NCI-H2081 treated with DMSO at 0.1 percent for 48 hours (cell line): ENCODE measurements around the gene MPZL1.

Experiments
- DNase-seq: peaks from one replicate; lab custom pipeline; 2025; lab: John Stamatoyannopoulos, UW

MPZL1 gene

DNA sequence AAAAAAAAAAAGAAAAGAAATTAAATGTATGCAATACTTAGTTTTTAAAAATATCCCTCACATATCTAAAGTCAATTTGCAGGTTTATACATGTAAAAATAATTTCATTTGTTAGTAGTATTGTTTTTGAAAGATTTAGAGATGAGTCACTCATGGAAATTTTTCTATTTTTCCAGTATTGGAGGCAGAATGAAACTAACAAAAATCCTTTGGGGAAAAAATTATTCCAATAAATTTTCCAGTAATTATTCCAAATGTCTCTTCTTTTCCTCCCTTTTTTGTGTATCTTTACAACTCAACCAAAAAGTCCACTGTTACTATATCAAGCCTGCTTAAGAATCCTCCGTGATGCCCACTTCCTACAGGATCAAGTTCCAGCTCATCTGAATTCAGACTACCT is 29.9 kb downstream of the MPZL1 start:
- DNase-seq: no peak

DNA sequence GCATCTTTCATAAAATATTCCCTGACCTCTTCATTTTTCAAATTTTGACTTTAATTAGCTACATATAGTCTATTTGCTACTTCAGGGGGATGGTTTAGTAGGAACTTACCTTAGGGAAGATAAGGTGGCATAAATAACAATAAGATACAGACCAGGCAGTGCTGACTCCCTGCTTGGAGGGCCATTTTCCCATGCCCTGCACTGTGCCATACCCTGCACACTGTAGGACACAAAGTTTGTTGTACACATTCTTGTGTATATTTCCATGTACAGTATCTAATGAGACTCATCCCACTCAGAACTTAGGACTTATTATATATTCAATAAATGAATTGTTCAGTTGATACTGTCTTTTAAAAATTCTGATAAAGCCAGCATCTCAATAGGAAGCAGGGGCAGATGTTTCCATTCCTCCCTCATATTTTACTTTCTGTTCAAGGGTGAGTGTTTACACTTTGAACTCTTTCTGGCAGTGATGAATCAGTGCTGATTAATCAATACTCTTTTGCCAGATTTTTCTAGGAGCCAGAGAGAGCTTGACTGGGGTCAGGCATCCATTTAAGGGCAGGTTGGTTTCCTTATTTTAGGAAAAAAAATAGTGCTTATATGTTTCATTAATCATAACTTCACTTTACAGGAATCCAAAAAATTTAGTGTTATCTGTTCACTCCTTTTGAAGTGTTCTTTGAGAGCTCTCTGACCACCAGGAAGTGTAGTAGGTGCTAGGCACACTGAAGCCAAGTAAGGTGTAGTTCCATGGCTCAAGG is 30.6 kb downstream of the MPZL1 start:
- no peak for DNase-seq

DNA sequence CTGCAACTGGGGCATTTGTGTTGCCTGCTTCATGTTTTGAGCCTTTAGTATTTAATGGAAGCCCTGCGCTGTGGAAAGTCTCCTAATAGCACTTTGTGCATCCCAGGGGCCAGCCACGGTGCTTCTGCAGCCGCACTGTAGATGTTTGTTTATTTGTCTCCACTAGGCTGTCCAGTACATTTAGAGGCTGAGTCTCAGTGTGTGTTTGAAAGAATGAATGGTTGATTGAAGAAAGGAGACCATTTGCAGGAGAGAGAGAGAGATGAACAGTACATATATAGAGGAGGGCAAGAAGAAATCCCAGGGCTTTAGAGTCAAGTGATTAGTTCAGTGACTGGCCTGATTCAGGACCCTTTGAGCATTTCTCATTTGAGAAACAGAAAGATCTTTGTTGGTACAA is 33.9 kb downstream of the MPZL1 start:
- no peak for DNase-seq

DNA sequence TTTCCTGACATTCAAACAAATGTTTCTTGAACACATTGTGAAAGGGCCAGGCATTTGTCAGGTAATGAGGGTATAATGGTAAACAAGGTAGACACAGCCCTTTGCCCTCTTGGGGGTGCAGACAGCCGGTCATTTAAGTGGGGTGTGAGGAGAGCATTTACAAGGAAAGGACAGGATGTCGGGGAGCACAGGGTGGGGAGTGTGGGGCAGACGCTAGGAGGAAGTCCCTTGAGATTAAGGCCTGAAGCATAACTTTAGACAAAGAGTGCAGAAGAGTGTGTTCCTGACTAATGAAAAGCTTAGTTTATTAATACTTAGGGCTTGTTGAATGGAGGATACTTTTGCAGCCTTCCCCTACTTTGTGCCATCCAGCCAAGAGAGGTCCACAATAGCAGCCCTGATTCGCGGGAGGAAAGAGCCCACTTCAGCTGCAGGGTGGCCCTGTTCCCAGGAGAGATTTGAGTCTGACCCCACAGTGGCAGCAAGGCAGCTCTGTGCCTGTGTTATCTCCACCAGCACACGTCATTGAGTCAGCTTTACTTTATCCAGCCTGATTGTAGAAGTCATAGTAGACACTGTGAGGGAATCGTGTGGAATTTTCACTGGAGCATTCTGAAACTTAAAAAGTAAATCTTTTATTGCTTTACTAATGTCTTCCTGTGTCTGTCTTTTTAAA is 35.1 kb downstream of the MPZL1 start:
- DNase-seq: no peak

DNA sequence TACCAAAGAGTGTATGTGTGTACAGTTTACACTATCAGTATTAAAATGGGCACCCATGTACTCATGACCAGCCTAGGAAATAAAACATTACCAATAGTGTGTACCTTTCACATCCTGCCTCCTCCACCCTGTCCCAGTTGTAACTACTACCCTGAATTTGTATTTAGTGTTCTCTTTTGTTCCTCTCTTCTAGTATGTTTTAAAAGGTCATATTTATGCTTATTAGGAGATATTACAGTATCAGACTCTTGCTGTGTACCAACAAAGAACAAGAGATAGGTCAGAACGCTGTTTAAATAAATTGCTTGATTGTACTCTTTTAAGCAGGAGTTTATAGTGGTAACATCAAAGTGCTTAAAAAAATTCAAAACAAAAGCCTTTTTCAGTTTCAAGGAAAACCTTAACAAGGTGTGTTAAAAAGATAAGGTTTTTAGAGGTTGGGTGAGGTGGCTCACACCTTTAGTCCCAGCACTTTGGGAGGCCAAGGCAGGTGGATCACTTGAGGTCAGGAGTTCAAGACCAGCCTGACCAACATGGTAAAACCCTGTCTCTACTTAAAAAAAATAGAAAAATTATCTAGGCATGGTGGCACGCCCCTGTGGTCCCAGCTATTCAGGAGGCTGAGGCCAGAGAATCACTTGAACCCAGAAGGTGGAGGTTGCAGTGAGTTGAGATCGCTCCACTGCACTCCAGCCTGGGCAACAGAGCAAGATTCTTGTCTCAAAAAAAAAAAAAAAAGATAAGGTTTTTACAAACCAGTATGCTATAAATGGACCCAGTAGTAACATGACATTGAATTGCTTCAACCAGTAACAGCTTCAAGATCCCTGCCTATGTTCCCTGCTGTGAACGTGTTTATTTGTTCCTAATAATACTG is 35.9 kb downstream of the MPZL1 start:
- DNase-seq: no peak

- DNase-seq: no peak
These were observed 39.6 kb downstream of the MPZL1 start for GRCh38 chr1:167761400-167761799.

GRCh38 chr1:167762061-167762746 is 40.4 kb downstream of the MPZL1 start:
- DNase-seq: no peak

GRCh38 chr1:167763525-167764220 is 41.9 kb downstream of the MPZL1 start:
- no peak for DNase-seq

- no peak for DNase-seq
These were observed 42.9 kb downstream of the MPZL1 start for GRCh38 chr1:167764458-167765330.

- no peak for DNase-seq
These were observed 43.7 kb downstream of the MPZL1 start for GRCh38 chr1:167765496-167765895.

DNA sequence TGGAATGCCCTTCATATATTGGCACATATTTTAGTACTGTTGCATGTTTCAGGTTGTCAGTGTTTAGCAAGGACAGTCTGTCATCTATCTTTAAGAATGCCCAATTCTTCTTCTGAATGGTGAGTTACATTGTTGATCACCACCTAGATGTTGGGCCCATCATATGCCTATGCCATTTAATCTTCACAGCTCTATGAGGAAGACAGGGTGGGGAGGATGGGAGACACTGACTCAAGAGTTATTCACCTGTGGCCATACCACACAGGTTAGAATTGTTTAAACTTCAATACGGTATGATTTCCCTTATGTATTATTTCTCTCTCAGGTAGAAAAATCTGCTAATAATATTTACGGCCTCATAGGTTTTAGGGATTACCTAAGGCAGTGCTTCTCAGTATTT is 44.8 kb downstream of the MPZL1 start:
- DNase-seq: no peak

DNA sequence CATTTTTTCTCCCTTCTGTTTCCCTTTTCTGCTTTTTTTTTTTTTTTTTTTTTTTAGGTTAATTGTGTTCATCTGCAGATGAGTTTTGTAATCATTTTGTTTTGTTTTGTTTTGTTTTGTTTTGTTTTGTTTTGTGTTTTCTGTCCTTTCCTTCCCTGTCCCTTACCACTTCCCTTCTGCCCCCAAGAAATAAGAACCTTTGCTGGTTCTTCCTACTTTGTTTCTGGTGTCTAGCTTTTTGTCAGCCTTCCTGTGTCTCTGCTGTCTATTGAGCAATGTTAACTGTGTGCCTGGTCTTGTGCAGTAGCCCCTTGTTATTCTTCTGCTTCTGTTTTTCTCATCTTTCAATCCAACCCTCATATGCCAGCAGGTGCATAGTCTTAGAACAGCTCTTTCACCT is 46.0 kb downstream of the MPZL1 start:
- DNase-seq: no peak

- DNase-seq: no peak
These were observed 48.3 kb downstream of the MPZL1 start for GRCh38 chr1:167770127-167770526.

DNA sequence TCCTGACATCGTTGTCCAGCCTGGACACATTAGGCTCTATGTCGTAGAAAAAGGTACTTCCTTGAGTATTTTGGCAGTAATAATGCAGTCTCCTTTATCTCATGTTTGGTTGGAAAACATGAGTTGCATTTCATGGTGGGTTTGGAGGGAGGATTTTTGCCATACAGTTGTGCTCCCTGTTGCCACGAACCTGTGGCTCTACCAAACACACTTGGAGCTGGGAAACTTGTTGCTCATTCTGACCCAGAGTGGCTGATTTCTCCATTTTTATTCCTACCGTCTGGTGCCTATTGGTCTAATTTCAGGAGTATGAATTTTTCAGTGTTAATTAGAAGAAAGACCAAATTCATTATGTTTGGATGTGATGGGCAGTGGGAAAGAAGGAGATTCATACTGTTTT is 50.7 kb downstream of the MPZL1 start:
- no peak for DNase-seq

DNA sequence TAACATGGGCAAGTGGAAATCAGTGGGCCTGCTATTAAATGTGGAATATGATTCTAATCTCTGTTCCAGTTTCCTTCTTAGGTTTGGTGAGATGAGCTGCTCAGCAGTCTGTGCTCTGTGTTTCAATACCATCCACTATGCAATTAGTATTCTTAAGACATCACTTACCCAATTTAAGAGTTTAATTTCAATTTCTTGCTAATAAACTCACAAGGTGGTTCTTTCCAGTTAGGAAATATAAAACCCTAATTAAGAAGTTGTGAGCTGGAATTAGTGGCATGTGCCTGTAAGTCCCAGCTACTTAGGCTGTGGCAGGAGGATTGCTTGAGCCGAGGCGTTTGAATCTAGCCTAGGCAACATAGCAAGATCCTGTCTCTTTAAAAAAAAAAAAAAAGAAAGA is 51.7 kb downstream of the MPZL1 start:
- no peak for DNase-seq

DNA sequence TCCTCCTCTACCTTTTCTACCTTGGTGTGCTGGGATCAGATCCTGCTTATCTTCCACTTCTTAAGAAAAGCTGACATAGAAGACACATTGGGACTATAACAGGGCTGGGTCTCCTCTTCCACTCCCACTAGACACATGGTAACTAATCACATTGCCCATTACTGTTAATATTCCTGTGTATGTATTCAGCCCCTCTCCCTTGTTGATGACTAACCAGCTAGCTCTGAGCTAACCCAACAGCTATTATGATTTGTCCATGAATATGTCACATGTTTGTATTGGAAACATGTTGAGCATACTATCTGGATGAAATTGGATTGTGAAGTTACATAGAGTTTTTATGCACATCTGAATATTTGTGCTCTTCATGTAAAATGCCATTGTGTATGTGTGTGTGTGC is 52.9 kb downstream of the MPZL1 start:
- DNase-seq: no peak

GRCh38 chr1:167775178-167775577 is 53.4 kb downstream of the MPZL1 start:
- no peak for DNase-seq

GRCh38 chr1:167776151-167776550 is 54.4 kb downstream of the MPZL1 start:
- DNase-seq: no peak

DNA sequence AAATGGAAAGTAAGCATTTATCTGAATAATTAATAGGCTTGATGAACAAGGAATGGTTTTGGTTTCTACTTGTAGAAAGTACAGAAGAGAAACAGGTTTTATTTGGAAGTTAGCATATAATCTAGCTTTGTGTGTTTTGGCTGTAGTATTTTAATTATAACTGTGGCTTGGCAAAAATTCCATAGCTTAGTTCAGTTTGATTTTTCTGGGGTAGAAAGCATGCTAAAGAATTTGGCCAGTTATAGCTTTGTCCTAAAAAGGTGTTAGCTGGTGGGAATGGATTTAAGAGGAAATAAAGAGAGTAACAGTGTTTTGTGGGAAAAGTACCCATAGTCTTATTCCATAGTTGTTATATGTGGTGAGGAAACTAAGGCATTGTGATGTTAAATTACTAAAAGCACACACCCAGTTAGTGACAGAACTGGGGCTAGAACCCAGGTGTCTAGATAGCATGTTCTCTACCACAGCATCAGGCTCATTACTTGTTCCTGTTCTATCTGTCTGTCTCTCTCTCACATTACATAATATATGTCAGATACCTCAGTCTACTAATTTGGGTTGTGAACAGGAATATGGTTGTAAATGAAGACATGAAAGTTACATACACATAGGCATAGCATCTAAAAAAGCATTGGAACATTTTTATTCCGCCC is 55.0 kb downstream of the MPZL1 start:
- DNase-seq: no peak

DNA sequence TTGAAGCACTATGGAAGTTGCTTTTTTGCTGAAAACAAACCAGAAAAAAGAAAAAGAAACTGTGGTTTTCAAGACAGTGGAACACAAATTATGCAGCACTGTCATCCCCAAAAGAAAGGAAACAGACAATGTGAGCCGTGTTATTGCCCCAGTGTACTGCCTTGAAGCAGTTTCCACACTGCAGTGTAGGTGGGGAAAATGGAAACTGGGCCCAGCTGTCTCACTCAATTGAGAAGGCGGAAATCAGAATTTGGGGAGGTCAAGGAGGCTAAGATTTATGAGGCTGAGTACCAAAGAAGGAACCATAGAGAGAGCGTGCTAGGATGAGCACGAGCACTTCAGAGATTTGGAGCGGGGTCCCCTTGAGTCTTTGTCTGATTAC is 55.5 kb downstream of the MPZL1 start:
- no peak for DNase-seq
